Peyer's patch (tissue), 4 donors: ENCODE results near the gene KNOP1.

Source experiments
- POLR2A ChIP-seq, 2 donors: fragments of 450-650 bp; IDR thresholded peaks; one replicate each; pipeline ENCODE4 v1.5.1; 2017; ENCODE audit warnings: antibody characterized with exemption in 2 of 2, mild to moderate bottlenecking in 2 of 2, moderate library complexity in 2 of 2
- TF ChIP-seq, protein P1 (sequence below), 6 experiments: fragments of 450-650 bp in 4 of 6; fragments of 200-600 bp in 2 of 6; sonication (generic) in 1 of 6; IDR thresholded peaks; one replicate each; pipeline ENCODE4 v1.5.1; 2017 to 2019; ENCODE audit warnings: antibody characterized with exemption in 6 of 6, mild to moderate bottlenecking in 3 of 6, moderate library complexity in 1 of 6

DNA sequence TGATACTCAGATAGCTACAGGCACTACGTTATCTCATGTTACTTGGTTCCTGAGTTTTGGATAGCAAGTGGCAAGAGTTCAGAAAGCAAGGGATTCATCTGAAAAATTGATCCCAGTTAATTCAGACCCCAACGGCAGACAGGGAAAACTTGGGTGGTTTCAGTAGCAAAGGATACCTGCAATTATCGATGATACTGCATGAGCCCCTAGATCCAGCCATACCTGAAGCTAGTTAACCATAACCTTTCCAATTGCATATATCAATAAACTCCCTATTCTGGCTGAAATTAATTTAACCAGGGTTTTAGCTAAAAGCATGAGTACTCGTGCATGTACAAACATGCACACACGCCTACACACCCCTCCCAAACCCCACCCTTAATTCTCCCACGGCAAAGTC is 4.3 kb downstream of the KNOP1 start:
- TF ChIP-seq, protein P1, sequence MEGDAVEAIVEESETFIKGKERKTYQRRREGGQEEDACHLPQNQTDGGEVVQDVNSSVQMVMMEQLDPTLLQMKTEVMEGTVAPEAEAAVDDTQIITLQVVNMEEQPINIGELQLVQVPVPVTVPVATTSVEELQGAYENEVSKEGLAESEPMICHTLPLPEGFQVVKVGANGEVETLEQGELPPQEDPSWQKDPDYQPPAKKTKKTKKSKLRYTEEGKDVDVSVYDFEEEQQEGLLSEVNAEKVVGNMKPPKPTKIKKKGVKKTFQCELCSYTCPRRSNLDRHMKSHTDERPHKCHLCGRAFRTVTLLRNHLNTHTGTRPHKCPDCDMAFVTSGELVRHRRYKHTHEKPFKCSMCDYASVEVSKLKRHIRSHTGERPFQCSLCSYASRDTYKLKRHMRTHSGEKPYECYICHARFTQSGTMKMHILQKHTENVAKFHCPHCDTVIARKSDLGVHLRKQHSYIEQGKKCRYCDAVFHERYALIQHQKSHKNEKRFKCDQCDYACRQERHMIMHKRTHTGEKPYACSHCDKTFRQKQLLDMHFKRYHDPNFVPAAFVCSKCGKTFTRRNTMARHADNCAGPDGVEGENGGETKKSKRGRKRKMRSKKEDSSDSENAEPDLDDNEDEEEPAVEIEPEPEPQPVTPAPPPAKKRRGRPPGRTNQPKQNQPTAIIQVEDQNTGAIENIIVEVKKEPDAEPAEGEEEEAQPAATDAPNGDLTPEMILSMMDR (IDR thresholded peaks at IDR 0.05), result no peak
- TF ChIP-seq POLR2A (IDR thresholded peaks at IDR 0.05), result no peak
